Cortex of kidney (tissue), 1 donor: Measurements from ENCODE around the gene SLC6A3.
"Not testable (repeated sequence)": the region's sequence is repeated elsewhere in the genome, so short reads cannot be mapped to it uniquely, and the experiment has no call there.

Experiments used
- DNase-seq: peaks from one replicate; lab custom pipeline; 2025; lab: John Stamatoyannopoulos, UW

Gene SLC6A3

GRCh38 chr5:1367149-1367548 lies 78.1 kb downstream of the SLC6A3 start:
- DNase-seq = no peak

- DNase-seq = no peak
These were observed 78.7 kb downstream of the SLC6A3 start for GRCh38 chr5:1366514-1366913.

GRCh38 chr5:1364211-1364610 lies 81.0 kb downstream of the SLC6A3 start:
- no peak for DNase-seq

GRCh38 chr5:1363581-1363980 lies 81.7 kb downstream of the SLC6A3 start:
- no peak for DNase-seq

- DNase-seq = no peak
These were observed 82.1 kb downstream of the SLC6A3 start for GRCh38 chr5:1363160-1363559.

- DNase-seq = no peak
These were observed 82.8 kb downstream of the SLC6A3 start for GRCh38 chr5:1362242-1363015.

- DNase-seq = no peak
These were observed 84.4 kb downstream of the SLC6A3 start for GRCh38 chr5:1360861-1361260.

GRCh38 chr5:1360367-1360766 lies 84.9 kb downstream of the SLC6A3 start:
- not testable (repeated sequence) for DNase-seq

- DNase-seq = no peak
These were observed 85.5 kb downstream of the SLC6A3 start for GRCh38 chr5:1359713-1360112.

- no peak for DNase-seq
These were observed 86.1 kb downstream of the SLC6A3 start for GRCh38 chr5:1359031-1359645.

GRCh38 chr5:1358726-1359025 lies 86.6 kb downstream of the SLC6A3 start:
- DNase-seq = no peak

- no peak for DNase-seq
These were observed 87.1 kb downstream of the SLC6A3 start for GRCh38 chr5:1357946-1358725.

GRCh38 chr5:1356873-1357787 lies 88.1 kb downstream of the SLC6A3 start:
- DNase-seq = no peak

- no peak for DNase-seq
These were observed 90.7 kb downstream of the SLC6A3 start for GRCh38 chr5:1354576-1354975.

GRCh38 chr5:1352231-1353219 lies 92.7 kb downstream of the SLC6A3 start:
- DNase-seq = no peak

GRCh38 chr5:1351156-1351555 lies 94.1 kb downstream of the SLC6A3 start:
- no peak for DNase-seq

GRCh38 chr5:1349246-1349645 lies 96.0 kb downstream of the SLC6A3 start:
- DNase-seq = no peak

- no peak for DNase-seq
These were observed 96.3 kb downstream of the SLC6A3 start for GRCh38 chr5:1348986-1349245.

- DNase-seq = no peak
These were observed 97.7 kb downstream of the SLC6A3 start for GRCh38 chr5:1347571-1347970.

GRCh38 chr5:1346627-1347440 lies 98.4 kb downstream of the SLC6A3 start:
- no peak for DNase-seq
